H9 (cell line): ENCODE results near the gene UST. TPM values are rescaled to one million over a fixed set of nuclear protein-coding genes. Genes with fewer than 3 reads are reported as not detected.
A peak's percentile ranks its signal among the peaks of the same experiment; 100 is the strongest.

Experiments used
- DNase-seq: peaks from one replicate; pipeline ENCODE4 v3.0.0-alpha.2; 2017
- H2AFZ ChIP-seq: one replicate; pipeline ENCODE4 v1.6.1; 2013; ENCODE audit warnings: mild to moderate bottlenecking, low read length, control low read depth, moderate library complexity
- H2AK5ac ChIP-seq: 2 replicates; pipeline ENCODE4 v1.6.1; 2013; ENCODE audit warnings: low read length, control low read depth, mixed read lengths; ENCODE audit not compliant: insufficient read length
- H2BK120ac ChIP-seq: one replicate; pipeline ENCODE4 v1.6.1; 2013; ENCODE audit warnings: low read depth, mild to moderate bottlenecking, low read length, control low read depth, inconsistent platforms; ENCODE audit not compliant: poor library complexity, severe bottlenecking
- H2BK12ac ChIP-seq: 2 replicates; pipeline ENCODE4 v1.6.1; 2013; ENCODE audit warnings: low read length, control low read depth, mixed read lengths, low read depth; ENCODE audit not compliant: insufficient read length
- H2BK15ac ChIP-seq: 2 replicates; pipeline ENCODE4 v1.6.1; 2013; ENCODE audit warnings: low read depth, low read length, control low read depth
- H2BK20ac ChIP-seq: one replicate; pipeline ENCODE4 v1.6.1; 2013; ENCODE audit warnings: low read depth, mild to moderate bottlenecking, low read length, control low read depth, inconsistent platforms; ENCODE audit not compliant: poor library complexity, severe bottlenecking
- H2BK5ac ChIP-seq: 2 replicates; pipeline ENCODE4 v1.6.1; 2013; ENCODE audit warnings: low read length, control low read depth, mixed read lengths; ENCODE audit not compliant: insufficient read length
- H3K14ac ChIP-seq: 2 replicates; pipeline ENCODE4 v1.6.1; 2013; ENCODE audit warnings: low read length, control low read depth; ENCODE audit not compliant: insufficient read depth
- H3K18ac ChIP-seq: 2 replicates; pipeline ENCODE4 v1.6.1; 2013; ENCODE audit warnings: low read depth, mild to moderate bottlenecking, mixed read lengths, low read length, control low read depth; ENCODE audit not compliant: insufficient read length
- H3K23ac ChIP-seq: 2 replicates; pipeline ENCODE4 v1.6.1; 2013; ENCODE audit warnings: low read length, control low read depth, mixed read lengths, low read depth; ENCODE audit not compliant: insufficient read length
- H3K23me2 ChIP-seq: 2 replicates; pipeline ENCODE4 v1.6.1; 2013; ENCODE audit warnings: low read depth, mild to moderate bottlenecking, mixed read lengths, low read length, control low read depth; ENCODE audit not compliant: insufficient read length, poor library complexity, severe bottlenecking
- H3K27ac ChIP-seq: 2 replicates; pipeline ENCODE4 v1.5.1; 2013; ENCODE audit warnings: low read length, control low read depth, mixed read lengths, low read depth; ENCODE audit not compliant: insufficient read length
- H3K27me3 ChIP-seq: 2 replicates; pipeline ENCODE4 v1.6.1; 2013; ENCODE audit warnings: low read length, control low read depth, inconsistent platforms; ENCODE audit not compliant: insufficient read depth
- H3K4ac ChIP-seq: 2 replicates; pipeline ENCODE4 v1.6.1; 2013; ENCODE audit warnings: low read depth, mild to moderate bottlenecking, control low read depth, inconsistent platforms, low read length, moderate library complexity
- H3K4me1 ChIP-seq: 2 replicates; pipeline ENCODE4 v1.6.1; 2013; ENCODE audit warnings: low read length, control low read depth, inconsistent platforms; ENCODE audit not compliant: insufficient read depth
- H3K4me2 ChIP-seq: 2 replicates; pipeline ENCODE4 v1.6.1; 2013; ENCODE audit warnings: low read length, control low read depth, mixed read lengths; ENCODE audit not compliant: insufficient read length, insufficient read depth
- H3K56ac ChIP-seq: 2 replicates; pipeline ENCODE4 v1.6.1; 2013; ENCODE audit warnings: low read depth, mild to moderate bottlenecking, mixed read lengths, low read length, control low read depth; ENCODE audit not compliant: insufficient read length
- H3K79me1 ChIP-seq: 2 replicates; pipeline ENCODE4 v1.6.1; 2013; ENCODE audit warnings: low read depth, mild to moderate bottlenecking, moderate library complexity, low read length, control low read depth, inconsistent platforms; ENCODE audit not compliant: insufficient read depth, poor library complexity, severe bottlenecking
- H3K79me2 ChIP-seq: 2 replicates; pipeline ENCODE4 v1.6.1; 2013; ENCODE audit warnings: low read length, control low read depth, inconsistent platforms; ENCODE audit not compliant: insufficient read depth
- H3K9ac ChIP-seq: 2 replicates; pipeline ENCODE4 v1.6.1; 2013; ENCODE audit warnings: low read length, control low read depth, mixed read lengths; ENCODE audit not compliant: insufficient read length; ENCODE audit errors: extremely low read depth
- H3K9me3 ChIP-seq: one replicate; pipeline ENCODE4 v1.6.1; 2013; ENCODE audit warnings: low read depth, low read length, inconsistent platforms; ENCODE audit not compliant: control insufficient read depth
- H3T11ph ChIP-seq: one replicate; pipeline ENCODE4 v1.6.1; 2013; ENCODE audit warnings: mild to moderate bottlenecking, low read length, control low read depth, inconsistent platforms
- H4K20me1 ChIP-seq: one replicate; pipeline ENCODE4 v1.6.1; 2013; ENCODE audit not compliant: control insufficient read depth, insufficient read length, insufficient read depth
- H4K5ac ChIP-seq: 2 replicates; pipeline ENCODE4 v1.6.1; 2013; ENCODE audit warnings: low read depth, mild to moderate bottlenecking, mixed read lengths, low read length, control low read depth; ENCODE audit not compliant: insufficient read length
- H4K8ac ChIP-seq: replicated peaks from 2 replicates; pipeline ENCODE4 v1.6.1; 2013; ENCODE audit warnings: low read length, control low read depth, mixed read lengths, low read depth; ENCODE audit not compliant: insufficient read length
- H4K91ac ChIP-seq: 2 replicates; pipeline ENCODE4 v1.6.1; 2013; ENCODE audit warnings: low read depth, mild to moderate bottlenecking, moderate library complexity, mixed read lengths, low read length, control low read depth; ENCODE audit not compliant: insufficient read length
- H3K27ac Mint-ChIP-seq, 3 experiments: 2 replicates in 2 of 3; 3 replicates in 1 of 3; pipeline ENCODE4 v1.8.0; 2020 to 2021; ENCODE audit warnings: mixed read lengths in 3 of 3, mild to moderate bottlenecking in 1 of 3, moderate library complexity in 1 of 3
- H3K27me3 Mint-ChIP-seq: 2 replicates; pipeline ENCODE4 v1.8.0; 2021; ENCODE audit warnings: low read depth, mild to moderate bottlenecking, moderate library complexity, mixed read lengths
- H3K36me3 Mint-ChIP-seq, 3 experiments: 2 replicates in 2 of 3; 3 replicates in 1 of 3; pipeline ENCODE4 v1.8.0; 2020 to 2021; ENCODE audit warnings: low read depth in 3 of 3, mixed read lengths in 3 of 3; ENCODE audit not compliant: insufficient read depth in 1 of 3
- H3K4me1 Mint-ChIP-seq, 2 experiments: 2 replicates each; pipeline ENCODE4 v1.8.0; 2020; ENCODE audit warnings: mixed read lengths in 2 of 2
- H3K4me3 Mint-ChIP-seq, 2 experiments: 2 replicates in 1 of 2; 3 replicates in 1 of 2; pipeline ENCODE4 v1.8.0; 2020 to 2021; ENCODE audit warnings: mild to moderate bottlenecking in 2 of 2, mixed read lengths in 2 of 2, moderate library complexity in 1 of 2
- H3K9me3 Mint-ChIP-seq, 2 experiments: 2 replicates in 1 of 2; 3 replicates in 1 of 2; pipeline ENCODE4 v1.8.0; 2020; ENCODE audit warnings: mild to moderate bottlenecking in 2 of 2, mixed read lengths in 2 of 2, moderate library complexity in 1 of 2
- WGBS: extraction: QIAGEN DNeasy Blood & Tissue Kit; methylation state at CpG from one replicate; pipeline ENCODE4 v1.1.7; 2013; ENCODE audit warnings: missing lambda C conversion rate, low lambda C conversion rate, mixed read lengths; ENCODE audit not compliant: insufficient read length; ENCODE audit errors: extremely low coverage; 5-methylcytosine and 5-hydroxymethylcytosine counted together
- total RNA-seq: library from RNA; stranded (reverse); gene quantifications from 2 replicates; pipeline ENCODE4 v1.2.1, GENCODE V29; 2021
- TF ChIP-seq, protein P1 (sequence below): fragments of 200-600 bp; sonication (generic); conservative IDR thresholded peaks from 3 replicates; pipeline ENCODE4 v1.8.0; 2021; ENCODE audit warnings: antibody characterized with exemption, mild to moderate bottlenecking

UST gene
- total RNA-seq, 1 experiment from 2014 or later: 14.4 TPM

DNA sequence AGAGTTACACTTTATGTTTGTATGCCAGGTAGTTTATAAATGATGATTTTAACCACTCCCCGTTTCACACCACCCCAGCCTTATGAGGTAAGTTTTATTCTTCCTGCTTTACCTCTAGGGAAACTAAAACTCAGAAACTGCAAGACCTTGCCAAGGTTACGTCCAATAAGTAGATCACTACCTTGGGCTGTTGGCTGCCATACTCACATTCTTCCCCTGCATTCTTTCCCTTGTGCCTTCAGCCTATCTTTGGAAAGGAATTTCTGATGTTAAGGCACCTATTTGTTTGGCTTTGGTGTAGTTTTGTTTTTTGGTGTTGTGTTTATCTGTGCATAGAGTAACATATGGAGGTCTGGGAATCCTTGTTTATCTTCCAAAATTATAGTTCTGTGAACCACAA lies 122.1 kb downstream of the UST start:
- H2BK20ac ChIP-seq: no peak overlapping the region
- H2BK5ac ChIP-seq: no peak overlapping the region
- H3K9ac ChIP-seq: no peak overlapping the region
- no peaks in the 10 kb centered on the region for H3K27me3 ChIP-seq
- H4K20me1 ChIP-seq: no peaks in the 10 kb centered on the region
- TF ChIP-seq, protein P1, sequence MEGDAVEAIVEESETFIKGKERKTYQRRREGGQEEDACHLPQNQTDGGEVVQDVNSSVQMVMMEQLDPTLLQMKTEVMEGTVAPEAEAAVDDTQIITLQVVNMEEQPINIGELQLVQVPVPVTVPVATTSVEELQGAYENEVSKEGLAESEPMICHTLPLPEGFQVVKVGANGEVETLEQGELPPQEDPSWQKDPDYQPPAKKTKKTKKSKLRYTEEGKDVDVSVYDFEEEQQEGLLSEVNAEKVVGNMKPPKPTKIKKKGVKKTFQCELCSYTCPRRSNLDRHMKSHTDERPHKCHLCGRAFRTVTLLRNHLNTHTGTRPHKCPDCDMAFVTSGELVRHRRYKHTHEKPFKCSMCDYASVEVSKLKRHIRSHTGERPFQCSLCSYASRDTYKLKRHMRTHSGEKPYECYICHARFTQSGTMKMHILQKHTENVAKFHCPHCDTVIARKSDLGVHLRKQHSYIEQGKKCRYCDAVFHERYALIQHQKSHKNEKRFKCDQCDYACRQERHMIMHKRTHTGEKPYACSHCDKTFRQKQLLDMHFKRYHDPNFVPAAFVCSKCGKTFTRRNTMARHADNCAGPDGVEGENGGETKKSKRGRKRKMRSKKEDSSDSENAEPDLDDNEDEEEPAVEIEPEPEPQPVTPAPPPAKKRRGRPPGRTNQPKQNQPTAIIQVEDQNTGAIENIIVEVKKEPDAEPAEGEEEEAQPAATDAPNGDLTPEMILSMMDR: no peak
- no peaks in the 10 kb centered on the region for H3K9me3 ChIP-seq
- no peak overlapping the region for H3K56ac ChIP-seq
- H3K27ac ChIP-seq: no peak overlapping the region
- peaks cover 12% of the 10 kb centered on the region for H3K4me1 ChIP-seq
- H3K23me2 ChIP-seq: no peaks in the 10 kb centered on the region
- Mint-ChIP-seq H3K27ac (peak overlapping the region in 1 of 3 experiments; percentile 50; a peak in 2 of 7 replicates), H3K4me1 (peaks cover 51 to 55% of the 10 kb centered on the region in 2 experiments), H3K27me3 (no peaks in the 10 kb centered on the region), H3K4me3 (no peak overlapping the region), H3K9me3 (peaks cover 0 to 2% of the 10 kb centered on the region in 2 experiments; a peak in 2 of 5 replicates), H3K36me3 (peaks cover 0 to 3% (median 0%) of the 10 kb centered on the region in 3 experiments; a peak in 2 of 7 replicates)
- H2AK5ac ChIP-seq: no peak overlapping the region
- no peak overlapping the region for H3K4me2 ChIP-seq
- H3K79me2 ChIP-seq: peaks cover 27% of the 10 kb centered on the region; the same call in 1 of the 2 replicates
- H3K79me1 ChIP-seq: peaks cover 9% of the 10 kb centered on the region
- no peak overlapping the region for H2BK12ac ChIP-seq
- H2BK15ac ChIP-seq: no peak overlapping the region
- no peak overlapping the region for H4K91ac ChIP-seq
- H3T11ph ChIP-seq: no peak overlapping the region
- H4K8ac ChIP-seq: no peak overlapping the region
- no peak overlapping the region for H3K4ac ChIP-seq
- no peak overlapping the region for H2BK120ac ChIP-seq
- DNase-seq: no peak
- no peak overlapping the region for H3K14ac ChIP-seq
- WGBS: no CpG with 5 or more reads among the region's 2 CpGs
- no peak overlapping the region for H3K18ac ChIP-seq
- no peak overlapping the region for H2AFZ ChIP-seq
- H4K5ac ChIP-seq: no peak overlapping the region
- H3K23ac ChIP-seq: no peak overlapping the region
